Smooth muscle cell (in vitro differentiated cells): ENCODE results near the gene ERVFRD-1. TPM values are rescaled to one million over a fixed set of nuclear protein-coding genes. Genes with fewer than 3 reads are reported as not detected.

Source experiments
- DNase-seq: peaks from one replicate; lab custom pipeline; 2025; ENCODE audit not compliant: unreplicated experiment; lab: John Stamatoyannopoulos, UW
- H2AFZ ChIP-seq: fragments of 200-600 bp; sonication (generic); 2 replicates; pipeline ENCODE4 v1.6.0; 2016; ENCODE audit warnings: antibody characterized with exemption, low read depth, mild to moderate bottlenecking
- H3F3A ChIP-seq: fragments of 200-600 bp; sonication (generic); 2 replicates; pipeline ENCODE4 v1.6.0; 2017; ENCODE audit warnings: antibody characterized with exemption, low read depth
- H3K27ac ChIP-seq: fragments of 200-600 bp; sonication (generic); 2 replicates; pipeline ENCODE4 v1.5.1; 2016; ENCODE audit warnings: low read depth, mild to moderate bottlenecking
- H3K27me3 ChIP-seq: fragments of 200-600 bp; sonication (generic); 2 replicates; pipeline ENCODE4 v1.6.1; 2016; ENCODE audit warnings: low read depth, mild to moderate bottlenecking
- H3K36me3 ChIP-seq: fragments of 200-600 bp; sonication (generic); 2 replicates; pipeline ENCODE4 v1.5.1; 2016; ENCODE audit warnings: low read depth
- H3K4me1 ChIP-seq: fragments of 200-600 bp; sonication (generic); 2 replicates; pipeline ENCODE4 v1.5.1; 2016; ENCODE audit warnings: low read depth
- H3K4me2 ChIP-seq: fragments of 200-600 bp; sonication (generic); 2 replicates; pipeline ENCODE4 v1.6.0; 2016; ENCODE audit warnings: mild to moderate bottlenecking
- H3K4me3 ChIP-seq: fragments of 200-600 bp; sonication (generic); 2 replicates; pipeline ENCODE4 v1.5.1; 2016; ENCODE audit warnings: mild to moderate bottlenecking
- H3K79me2 ChIP-seq: fragments of 200-600 bp; sonication (generic); 2 replicates; pipeline ENCODE4 v1.6.0; 2016; ENCODE audit warnings: low read depth, mild to moderate bottlenecking
- H3K9ac ChIP-seq: fragments of 200-600 bp; sonication (generic); 2 replicates; pipeline ENCODE4 v1.6.0; 2016; ENCODE audit warnings: low read depth
- H3K9me3 ChIP-seq: fragments of 200-600 bp; sonication (generic); replicated peaks from 2 replicates; pipeline ENCODE4 v1.5.1; 2016; ENCODE audit warnings: low read depth
- H4K20me1 ChIP-seq: fragments of 200-600 bp; sonication (generic); 2 replicates; pipeline ENCODE4 v1.6.0; 2016; ENCODE audit warnings: low read depth
- WGBS: methylation state at CpG from one replicate; pipeline ENCODE4 v1.1.7; 2016; ENCODE audit warnings: low lambda C conversion rate; 5-methylcytosine and 5-hydroxymethylcytosine counted together
- polyA plus RNA-seq: library from polyadenylated mRNA; unstranded; fragments of >200 nt; fragmentation: Nextera tagmentation; extraction: Ambion mirVana; gene quantifications from 2 replicates; pipeline ENCODE4 v1.2.1, GENCODE V29; 2016
- total RNA-seq: library from RNA; depleted of rRNA; stranded (reverse); fragments of >200 nt; gene quantifications from 2 replicates; pipeline ENCODE4 v1.2.3, GENCODE V29; 2014
- TF ChIP-seq, protein P1 (sequence below): fragments of 200-600 bp; sonication (generic); IDR thresholded peaks from 2 replicates; pipeline ENCODE4 v1.5.1; 2017; ENCODE audit warnings: borderline replicate concordance, mild to moderate bottlenecking, antibody characterized with exemption; ENCODE audit not compliant: insufficient read depth, poor library complexity, severe bottlenecking

The ERVFRD-1 gene
- total and polyA plus RNA-seq, 2 experiments from 2014 or later: 0.09 TPM; not detected in 1

DNA sequence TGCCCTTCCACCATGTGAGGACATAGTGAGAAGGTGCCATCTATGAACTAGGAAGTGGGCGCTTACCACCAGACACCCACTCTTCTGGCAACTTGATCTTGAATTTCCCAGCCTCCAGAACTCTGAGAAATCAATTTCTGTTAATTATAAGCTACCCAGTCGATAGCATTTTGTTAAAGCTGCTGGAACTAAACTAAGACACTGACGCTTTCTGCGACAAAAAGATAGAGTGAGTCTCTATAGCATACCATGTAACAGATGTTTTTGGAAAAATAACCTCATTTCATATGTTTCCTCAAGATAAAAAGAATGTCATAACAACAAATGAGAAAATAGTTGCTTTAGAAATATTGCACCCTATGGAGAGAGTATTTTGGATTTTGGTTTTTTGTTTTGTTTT is 33.3 kb downstream of the ERVFRD-1 start:
- Histone ChIP-seq H2AFZ (no peak overlapping the region), H3F3A (no peaks in the 10 kb centered on the region), H3K27me3 (no peaks in the 10 kb centered on the region), H4K20me1 (no peaks in the 10 kb centered on the region), H3K36me3 (no peaks in the 10 kb centered on the region), H3K4me1 (no peaks in the 10 kb centered on the region), H3K9me3 (no peaks in the 10 kb centered on the region), H3K4me3 (no peak overlapping the region), H3K4me2 (no peak overlapping the region), H3K79me2 (no peaks in the 10 kb centered on the region), H3K9ac (no peak overlapping the region), H3K27ac (no peak overlapping the region)
- DNase-seq: no peak
- TF ChIP-seq, protein P1, sequence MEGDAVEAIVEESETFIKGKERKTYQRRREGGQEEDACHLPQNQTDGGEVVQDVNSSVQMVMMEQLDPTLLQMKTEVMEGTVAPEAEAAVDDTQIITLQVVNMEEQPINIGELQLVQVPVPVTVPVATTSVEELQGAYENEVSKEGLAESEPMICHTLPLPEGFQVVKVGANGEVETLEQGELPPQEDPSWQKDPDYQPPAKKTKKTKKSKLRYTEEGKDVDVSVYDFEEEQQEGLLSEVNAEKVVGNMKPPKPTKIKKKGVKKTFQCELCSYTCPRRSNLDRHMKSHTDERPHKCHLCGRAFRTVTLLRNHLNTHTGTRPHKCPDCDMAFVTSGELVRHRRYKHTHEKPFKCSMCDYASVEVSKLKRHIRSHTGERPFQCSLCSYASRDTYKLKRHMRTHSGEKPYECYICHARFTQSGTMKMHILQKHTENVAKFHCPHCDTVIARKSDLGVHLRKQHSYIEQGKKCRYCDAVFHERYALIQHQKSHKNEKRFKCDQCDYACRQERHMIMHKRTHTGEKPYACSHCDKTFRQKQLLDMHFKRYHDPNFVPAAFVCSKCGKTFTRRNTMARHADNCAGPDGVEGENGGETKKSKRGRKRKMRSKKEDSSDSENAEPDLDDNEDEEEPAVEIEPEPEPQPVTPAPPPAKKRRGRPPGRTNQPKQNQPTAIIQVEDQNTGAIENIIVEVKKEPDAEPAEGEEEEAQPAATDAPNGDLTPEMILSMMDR: no peak
- WGBS: 97% methylated on average over 4 of the region's 4 CpGs

DNA sequence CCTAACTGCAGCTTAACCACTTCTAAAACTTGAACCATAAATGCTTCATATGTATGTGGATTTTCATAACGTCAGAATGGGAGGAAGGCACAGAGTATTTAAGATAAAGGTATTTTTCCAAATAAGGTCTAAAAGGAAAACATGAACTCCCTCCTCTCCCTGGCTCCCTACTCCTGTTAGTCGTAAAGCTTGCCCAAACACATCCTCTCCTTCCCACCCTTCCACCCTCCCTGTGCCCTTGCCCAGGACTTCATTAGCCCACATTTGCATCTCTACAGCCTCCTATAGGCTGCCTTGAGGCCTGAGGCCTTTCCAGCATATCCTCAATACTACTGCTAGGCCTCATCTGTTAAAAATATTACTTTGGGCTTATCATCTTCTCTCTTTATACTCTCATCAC is 35.0 kb downstream of the ERVFRD-1 start:
- no peak for DNase-seq
- Histone ChIP-seq H3K4me3 (no peak overlapping the region), H3K9me3 (no peaks in the 10 kb centered on the region), H3K27me3 (no peaks in the 10 kb centered on the region), H3K4me1 (no peaks in the 10 kb centered on the region), H3F3A (no peaks in the 10 kb centered on the region), H3K9ac (no peak overlapping the region), H3K4me2 (no peak overlapping the region), H4K20me1 (no peaks in the 10 kb centered on the region), H3K36me3 (no peaks in the 10 kb centered on the region), H3K27ac (no peak overlapping the region), H2AFZ (no peak overlapping the region), H3K79me2 (no peaks in the 10 kb centered on the region)
- TF ChIP-seq, protein P1: no peak
- WGBS: 43% methylated on average over 2 of the region's 2 CpGs

- TF ChIP-seq, protein P1: no peak
- Histone ChIP-seq H4K20me1 (no peaks in the 10 kb centered on the region), H3K9ac (no peak overlapping the region), H3K27me3 (no peaks in the 10 kb centered on the region), H3K79me2 (no peaks in the 10 kb centered on the region), H3K27ac (no peak overlapping the region), H3K4me3 (no peak overlapping the region), H2AFZ (no peak overlapping the region), H3K9me3 (no peaks in the 10 kb centered on the region), H3K4me2 (no peak overlapping the region), H3K4me1 (no peaks in the 10 kb centered on the region), H3F3A (no peaks in the 10 kb centered on the region), H3K36me3 (no peaks in the 10 kb centered on the region)
- 75% methylated on average over 4 of the region's 4 CpGs for WGBS
- no peak for DNase-seq
These were observed 39.4 kb downstream of the ERVFRD-1 start for GRCh38 chr6:11072101-11072500.

DNA sequence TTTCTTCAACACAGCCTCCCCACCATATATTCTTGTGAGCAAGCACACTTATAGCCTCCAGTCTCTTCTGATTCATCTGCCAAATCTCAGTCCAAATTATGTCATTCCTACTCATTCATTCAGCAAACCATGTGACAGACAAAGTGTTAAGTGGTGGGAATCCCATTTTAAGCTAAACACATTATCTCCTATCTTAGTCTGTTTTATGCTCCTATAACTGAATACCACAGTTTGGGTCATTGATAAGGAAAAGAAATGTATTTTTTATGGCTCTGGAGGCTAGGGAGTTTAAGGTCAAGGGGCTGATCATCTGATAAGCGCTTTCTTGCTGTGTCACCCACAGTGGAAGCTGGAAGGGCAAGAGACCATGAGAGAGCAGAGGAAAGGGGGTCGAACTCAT is 41.8 kb downstream of the ERVFRD-1 start:
- no peak overlapping the region for H3K27ac ChIP-seq
- no peak overlapping the region for H3K4me2 ChIP-seq
- H2AFZ ChIP-seq: no peak overlapping the region
- no peaks in the 10 kb centered on the region for H3K36me3 ChIP-seq
- H3K79me2 ChIP-seq: no peaks in the 10 kb centered on the region
- no peaks in the 10 kb centered on the region for H3F3A ChIP-seq
- H3K4me3 ChIP-seq: no peak overlapping the region
- peaks cover 16% of the 10 kb centered on the region for H3K4me1 ChIP-seq
- no peaks in the 10 kb centered on the region for H3K27me3 ChIP-seq
- H3K9ac ChIP-seq: no peak overlapping the region
- DNase-seq: no peak
- no peaks in the 10 kb centered on the region for H4K20me1 ChIP-seq
- 67% methylated on average over 2 of the region's 2 CpGs for WGBS
- H3K9me3 ChIP-seq: no peaks in the 10 kb centered on the region
- TF ChIP-seq, protein P1: no peak
